Upper lobe of left lung (tissue), 6 donors: Measurements from ENCODE around the gene PRSS33. TPM values are rescaled to one million over a fixed set of nuclear protein-coding genes. Genes with fewer than 3 reads are reported as not detected.

Experiments used
- ATAC-seq, 2 donors: fragments of 200-7000 bp; cut with Tn5 transposase; one replicate each; pipeline ENCODE4 v1.9.1; 2022; ENCODE audit warnings: mild to moderate bottlenecking in 2 of 2, moderate library complexity in 2 of 2; ENCODE audit not compliant: low FRiP score in 2 of 2
- DNase-seq, 2 donors: peaks; one replicate each; pipeline ENCODE4 v3.0.0-alpha.2; 2019 to 2020
- H3K27ac ChIP-seq, 4 donors: fragments of 200-600 bp; sonication (generic); one replicate each; pipeline ENCODE4 v1.5.1; 2016 to 2019
- H3K27me3 ChIP-seq, 4 donors: fragments of 200-600 bp; sonication (generic); one replicate each; pipeline ENCODE4 v1.5.1; 2017 to 2019
- H3K36me3 ChIP-seq, 4 donors: fragments of 200-600 bp; sonication (generic); one replicate each; pipeline ENCODE4 v1.5.1; 2016 to 2019
- H3K4me1 ChIP-seq, 4 donors: fragments of 200-600 bp; sonication (generic); one replicate each; pipeline ENCODE4 v1.5.1; 2018 to 2019
- H3K4me3 ChIP-seq, 4 donors: fragments of 200-600 bp; sonication (generic); one replicate each; pipeline ENCODE4 v1.5.1; 2017 to 2019; ENCODE audit warnings: mild to moderate bottlenecking in 2 of 4, moderate library complexity in 1 of 4
- H3K9me3 ChIP-seq, 4 donors: fragments of 200-600 bp; sonication (generic); one replicate each; pipeline ENCODE4 v1.5.1; 2018 to 2019
- EP300 ChIP-seq, 4 donors: sonication (generic); formaldehyde crosslinking; IDR thresholded peaks; one replicate each; pipeline ENCODE4 v1.5.1; 2017; ENCODE audit warnings: antibody characterized with exemption in 4 of 4, control low read depth in 2 of 4
- POLR2A ChIP-seq, 4 donors: fragments of 450-650 bp; IDR thresholded peaks; one replicate each; pipeline ENCODE4 v1.5.1; 2016 to 2017; ENCODE audit warnings: antibody characterized with exemption in 4 of 4, mild to moderate bottlenecking in 2 of 4
- POLR2AphosphoS5 ChIP-seq, 2 donors: sonication (generic); formaldehyde crosslinking; IDR thresholded peaks; one replicate each; pipeline ENCODE4 v1.5.1; 2017; ENCODE audit warnings: antibody characterized with exemption in 2 of 2
- WGBS, 2 donors: methylation state at CpG; one replicate each; pipeline ENCODE4 v1.1.5; 2017 to 2018; 5-methylcytosine and 5-hydroxymethylcytosine counted together
- total RNA-seq, 6 donors: library from RNA; depleted of rRNA in 4 of 6; stranded (reverse); fragments of >200 nt in 4 of 6; gene quantifications; one replicate each; pipeline versions ENCODE4 v1.1.0 to v1.2.1, GENCODE V29; 2016 to 2021
- TF ChIP-seq, protein P1 (sequence below), 6 experiments: fragments of 450-650 bp in 4 of 6; fragments of 200-600 bp in 2 of 6; sonication (generic) in 2 of 6; IDR thresholded peaks; one replicate each; pipeline ENCODE4 v1.5.1; 2016 to 2019; ENCODE audit warnings: antibody characterized with exemption in 6 of 6
- donor health status: DM: no; HTN: no; CAD: no; lungs with moderate emphysema.
- donor health status: DM: no; HTN: yes; CAD: no; lungs with severe emphysema.

PRSS33 gene
- total RNA-seq, 6 donors from 2014 or later: 0.20 to 0.92 TPM; not detected in 4

DNA sequence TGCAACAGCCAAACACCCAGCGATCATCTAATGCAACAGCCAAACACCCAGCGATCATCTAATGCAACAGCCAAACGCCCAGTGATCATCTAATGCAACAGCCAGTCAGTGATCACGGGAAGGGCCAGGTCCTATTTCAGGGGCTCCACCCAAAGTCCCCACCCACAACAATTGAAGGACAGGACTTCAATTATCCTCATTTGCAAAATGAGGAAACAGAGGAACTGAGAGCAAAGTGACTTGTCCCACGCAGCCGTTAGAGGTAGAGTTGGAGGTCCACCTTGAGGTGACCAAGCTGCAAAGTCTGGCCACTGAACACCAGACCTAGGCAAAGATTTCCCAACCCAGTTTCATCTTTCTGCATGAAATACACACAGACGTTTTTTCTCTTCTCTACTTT is 46.4 kb upstream of the PRSS33 start:
- Histone ChIP-seq H3K9me3 (no peaks in the 10 kb centered on the region), H3K27ac (no peak overlapping the region), H3K27me3 (no peaks in the 10 kb centered on the region), H3K4me1 (peaks cover 0 to 13% (median 9%) of the 10 kb centered on the region in 4 donors), H3K36me3 (no peaks in the 10 kb centered on the region), H3K4me3 (no peak overlapping the region)
- ATAC-seq (no peak), DNase-seq (no peak)
- WGBS, 2 donors: 61% methylated on average over 3 to 7 of the region's 7 CpGs
- no peak for TF ChIP-seq POLR2A (IDR thresholded peaks at IDR 0.05)
- no peak for TF ChIP-seq EP300 (IDR thresholded peaks at IDR 0.05)
- TF ChIP-seq, protein P1, sequence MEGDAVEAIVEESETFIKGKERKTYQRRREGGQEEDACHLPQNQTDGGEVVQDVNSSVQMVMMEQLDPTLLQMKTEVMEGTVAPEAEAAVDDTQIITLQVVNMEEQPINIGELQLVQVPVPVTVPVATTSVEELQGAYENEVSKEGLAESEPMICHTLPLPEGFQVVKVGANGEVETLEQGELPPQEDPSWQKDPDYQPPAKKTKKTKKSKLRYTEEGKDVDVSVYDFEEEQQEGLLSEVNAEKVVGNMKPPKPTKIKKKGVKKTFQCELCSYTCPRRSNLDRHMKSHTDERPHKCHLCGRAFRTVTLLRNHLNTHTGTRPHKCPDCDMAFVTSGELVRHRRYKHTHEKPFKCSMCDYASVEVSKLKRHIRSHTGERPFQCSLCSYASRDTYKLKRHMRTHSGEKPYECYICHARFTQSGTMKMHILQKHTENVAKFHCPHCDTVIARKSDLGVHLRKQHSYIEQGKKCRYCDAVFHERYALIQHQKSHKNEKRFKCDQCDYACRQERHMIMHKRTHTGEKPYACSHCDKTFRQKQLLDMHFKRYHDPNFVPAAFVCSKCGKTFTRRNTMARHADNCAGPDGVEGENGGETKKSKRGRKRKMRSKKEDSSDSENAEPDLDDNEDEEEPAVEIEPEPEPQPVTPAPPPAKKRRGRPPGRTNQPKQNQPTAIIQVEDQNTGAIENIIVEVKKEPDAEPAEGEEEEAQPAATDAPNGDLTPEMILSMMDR (IDR thresholded peaks at IDR 0.05): no peak
- TF ChIP-seq POLR2AphosphoS5 (IDR thresholded peaks at IDR 0.05): no peak

DNA sequence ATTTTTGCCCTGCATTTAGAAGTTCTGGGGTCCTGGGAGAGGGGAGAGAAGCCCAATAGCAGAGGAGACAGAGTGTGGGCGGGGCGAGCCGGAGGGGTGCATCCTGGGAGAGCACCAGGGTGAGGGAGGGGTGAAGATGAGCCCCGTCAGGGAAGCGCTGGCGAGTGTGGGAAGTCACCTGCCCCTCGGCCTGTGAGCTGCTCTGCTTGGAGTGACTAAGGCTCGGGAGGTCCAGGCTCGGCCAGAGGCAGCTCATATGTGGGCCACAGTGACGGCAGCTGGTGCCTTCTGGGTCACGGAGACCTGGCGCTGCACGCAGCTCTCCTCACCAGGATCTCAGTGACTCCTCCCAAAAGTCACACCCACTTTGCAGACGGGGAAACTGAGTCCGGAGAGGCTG is 43.8 kb upstream of the PRSS33 start:
- peaks cover 0 to 12% (median 7%) of the 10 kb centered on the region in 4 donors for H3K4me1 ChIP-seq
- ATAC-seq (no peak), DNase-seq (no peak)
- H3K9me3 ChIP-seq: no peaks in the 10 kb centered on the region
- no peaks in the 10 kb centered on the region for H3K36me3 ChIP-seq
- WGBS, 2 donors: 82 to 84% methylated on average over 11 to 14 of the region's 15 CpGs
- H3K27ac ChIP-seq: no peak overlapping the region
- H3K4me3 ChIP-seq: no peak overlapping the region
- TF ChIP-seq POLR2AphosphoS5 (IDR thresholded peaks at IDR 0.05): no peak
- TF ChIP-seq, protein P1 (IDR thresholded peaks at IDR 0.05): no peak
- TF ChIP-seq POLR2A (IDR thresholded peaks at IDR 0.05): no peak
- no peak for TF ChIP-seq EP300 (IDR thresholded peaks at IDR 0.05)
- H3K27me3 ChIP-seq: no peaks in the 10 kb centered on the region

DNA sequence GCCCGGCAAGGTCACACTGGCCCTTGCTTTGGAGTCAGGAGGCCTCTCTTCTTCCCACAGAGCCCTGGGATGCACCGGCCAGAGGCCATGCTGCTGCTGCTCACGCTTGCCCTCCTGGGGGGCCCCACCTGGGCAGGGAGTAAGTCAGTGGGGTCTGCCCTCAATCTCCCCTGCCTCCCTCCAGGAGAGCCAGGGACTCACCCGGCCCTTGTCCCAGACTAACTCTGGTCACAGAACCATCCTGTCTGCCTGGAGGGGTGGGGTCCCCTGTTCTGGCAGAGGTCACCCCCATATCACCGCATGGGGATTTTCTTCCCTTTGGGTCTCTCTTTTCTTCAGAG is 43.0 kb upstream of the PRSS33 start:
- H3K27me3 ChIP-seq: no peaks in the 10 kb centered on the region
- no peaks in the 10 kb centered on the region for H3K9me3 ChIP-seq
- TF ChIP-seq POLR2AphosphoS5 (IDR thresholded peaks at IDR 0.05) (no peak), EP300 (IDR thresholded peaks at IDR 0.05) (no peak), POLR2A (IDR thresholded peaks at IDR 0.05) (no peak)
- TF ChIP-seq, protein P1 (IDR thresholded peaks at IDR 0.05): no peak
- no peaks in the 10 kb centered on the region for H3K36me3 ChIP-seq
- peaks cover 0 to 12% (median 5%) of the 10 kb centered on the region in 4 donors for H3K4me1 ChIP-seq
- ATAC-seq (no peak), DNase-seq (no peak)
- WGBS, 2 donors: 74 to 90% methylated on average over 1 to 5 of the region's 5 CpGs
- peak overlapping the region in 1 of 4 donors; percentile 1 for H3K27ac ChIP-seq
- no peak overlapping the region for H3K4me3 ChIP-seq

DNA sequence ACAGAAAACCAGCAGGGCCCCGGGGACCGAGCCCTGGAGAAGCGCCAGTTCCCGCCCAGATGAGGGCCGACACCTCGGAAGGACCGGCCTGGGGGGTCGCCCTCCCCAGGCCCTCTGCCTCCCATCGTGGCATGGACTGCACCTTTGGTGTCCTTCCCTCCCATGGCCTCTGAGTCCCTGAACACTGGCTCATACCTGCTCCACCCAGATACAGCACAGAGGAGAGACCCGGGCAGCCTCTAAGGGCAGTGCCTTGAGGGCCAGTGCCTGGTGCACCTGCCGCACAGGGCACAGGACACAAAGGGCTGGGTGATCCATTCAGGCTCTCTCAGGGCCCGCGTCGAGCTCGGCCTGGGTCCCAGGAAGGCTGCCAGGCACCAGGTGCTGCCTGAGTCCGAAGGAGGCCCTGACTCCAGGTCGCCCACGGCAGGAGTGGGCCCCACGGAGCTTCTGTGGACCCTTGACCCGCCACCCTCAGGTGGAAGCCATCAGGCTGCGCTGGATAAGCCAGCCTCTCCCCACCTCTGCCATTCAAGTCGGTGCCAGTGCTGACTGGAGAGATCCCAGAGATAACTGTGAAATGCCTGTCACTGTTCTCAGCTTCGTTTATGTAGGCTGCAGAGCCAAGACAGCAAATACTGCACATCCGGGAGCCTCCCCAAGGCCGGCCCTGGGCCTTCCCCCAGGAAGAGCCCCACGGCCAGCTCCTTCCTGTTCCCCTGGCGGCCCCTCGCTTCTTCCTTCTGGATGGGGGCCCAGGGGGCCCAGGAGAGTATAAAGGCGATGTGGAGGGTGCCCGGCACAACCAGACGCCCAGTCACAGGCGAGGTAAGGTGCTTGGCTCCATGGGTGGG is 42.4 kb upstream of the PRSS33 start, which contains the start of gene ZG16B:
Gene ZG16B, plus strand, starts transcription at position 803 of the 854 bp plus-strand sequence. CDS start 139 bp downstream, outside the sequence.
- WGBS, 2 donors: 55 to 58% methylated on average over 8 to 30 of the region's 32 CpGs
- H3K36me3 ChIP-seq: no peaks in the 10 kb centered on the region
- TF ChIP-seq, protein P1 (IDR thresholded peaks at IDR 0.05): no peak
- TF ChIP-seq EP300 (IDR thresholded peaks at IDR 0.05): no peak
- no peak for TF ChIP-seq POLR2AphosphoS5 (IDR thresholded peaks at IDR 0.05)
- no peak for TF ChIP-seq POLR2A (IDR thresholded peaks at IDR 0.05)
- H3K27ac ChIP-seq: peak within 1 kb of the TSS in 1 of 4 donors; percentile 1
- DNase-seq (no peak), ATAC-seq (no peak)
- no peak within 1 kb of the TSS for H3K4me3 ChIP-seq
- H3K27me3 ChIP-seq: no peaks in the 10 kb centered on the region
- no peaks in the 10 kb centered on the region for H3K9me3 ChIP-seq
- H3K4me1 ChIP-seq: peaks cover 0 to 12% (median 4%) of the 10 kb centered on the region in 4 donors
